Gastrocnemius medialis (tissue), 4 donors: ENCODE measurements around the gene VPS8. TPM values are rescaled to one million over a fixed set of nuclear protein-coding genes. Genes with fewer than 3 reads are reported as not detected.
A peak's percentile ranks its signal among the peaks of the same experiment; 100 is the strongest.

Source experiments
- ATAC-seq, 2 donors: fragments of 150-250 bp; one replicate each; pipeline ENCODE4 v1.9.1; 2016
- DNase-seq, 2 donors: peaks; one replicate each; pipeline ENCODE4 v3.0.0-alpha.2; 2019
- H3K27ac ChIP-seq, 4 donors: fragments of 200-600 bp; sonication (generic); 1 replicate in 1 of 4; 2 replicates in 3 of 4; pipeline ENCODE4 v1.5.1; 2016 to 2018; ENCODE audit warnings: mild to moderate bottlenecking in 2 of 4, moderate library complexity in 1 of 4
- H3K27me3 ChIP-seq, 3 donors: fragments of 200-600 bp; sonication (generic) in 2 of 3; 1 replicate in 1 of 3; 2 replicates in 2 of 3; pipeline versions ENCODE4 v1.5.1 to v1.6.0; 2016 to 2019; ENCODE audit warnings: mild to moderate bottlenecking in 1 of 3, moderate library complexity in 1 of 3
- H3K36me3 ChIP-seq, 2 donors: fragments of 200-600 bp; sonication (generic) in 1 of 2; one replicate each; pipeline ENCODE4 v1.5.1; 2017 to 2018
- H3K4me1 ChIP-seq, 2 donors: fragments of 200-600 bp; sonication (generic) in 1 of 2; one replicate each; pipeline ENCODE4 v1.5.1; 2016 to 2017; ENCODE audit warnings: mild to moderate bottlenecking in 2 of 2
- H3K4me3 ChIP-seq, 4 donors: fragments of 200-600 bp; sonication (generic) in 3 of 4; 1 replicate in 1 of 4; 2 replicates in 3 of 4; pipeline ENCODE4 v1.5.1; 2016 to 2019; ENCODE audit warnings: mild to moderate bottlenecking in 2 of 4
- H3K9me3 ChIP-seq, 3 donors: fragments of 200-600 bp; sonication (generic) in 2 of 3; 1 replicate in 1 of 3; 2 replicates in 2 of 3; pipeline ENCODE4 v1.5.1; 2016 to 2019
- CTCF ChIP-seq, 5 experiments: fragments of 450-650 bp in 3 of 5; fragments of 200-600 bp in 2 of 5; sonication (generic) in 2 of 5; IDR thresholded peaks in 4 of 5; conservative IDR thresholded peaks in 1 of 5; 1 replicate in 4 of 5; 2 replicates in 1 of 5; pipeline ENCODE4 v1.5.1; 2016 to 2019; ENCODE audit warnings: antibody characterized with exemption in 5 of 5, mild to moderate bottlenecking in 3 of 5, moderate library complexity in 3 of 5
- POLR2A ChIP-seq, 2 donors: fragments of 450-650 bp; IDR thresholded peaks; one replicate each; pipeline ENCODE4 v1.6.1; 2017; ENCODE audit warnings: antibody characterized with exemption in 2 of 2, mild to moderate bottlenecking in 2 of 2, moderate library complexity in 2 of 2
- in situ Hi-C, 4 donors: fragments of 200-750 bp; cut with MboI; loops; one replicate each; pipeline versions ENCODE4 v1.15.0 to v1.8.0; 2017; ENCODE audit warnings: low sequenced_read_pairs in 4 of 4
- intact Hi-C: fragments of 100-400 bp; cut with DNase I; formaldehyde crosslinking; loops from one replicate; pipeline ENCODE4 v1.15.1; 2023; ENCODE audit warnings: low total_unique reads
- total RNA-seq, 4 donors: library from RNA; depleted of rRNA; stranded (reverse); fragments of >200 nt; gene quantifications; one replicate each; pipeline versions ENCODE4 v1.1.0 to v1.2.3, GENCODE V29; 2016

Gene VPS8
- total RNA-seq, 4 donors from 2014 or later: 37.2 to 64.1 (median 51.2) TPM

- Histone ChIP-seq H3K4me3 (no peak overlapping the region), H3K9me3 (no peaks in the 10 kb centered on the region), H3K4me1 (peaks cover 0 to 14% of the 10 kb centered on the region in 2 donors), H3K36me3 (peaks cover 0 to 70% of the 10 kb centered on the region in 2 donors), H3K27ac (no peak overlapping the region), H3K27me3 (no peaks in the 10 kb centered on the region)
- intact Hi-C loops (no loop called here), in situ Hi-C loops (no loop called here)
- ATAC-seq: no peak
- no peak for DNase-seq
- no peak for TF ChIP-seq POLR2A (IDR thresholded peaks at IDR 0.05)
- no peak for TF ChIP-seq CTCF (IDR thresholded peaks at IDR 0.05 in 4 of 5, conservative IDR thresholded peaks at IDR 0.05 in 1 of 5)
Measured at GRCh38 chr3:184868477-184868876, 56.5 kb downstream of the VPS8 start.

GRCh38 chr3:184872200-184872599, 60.2 kb downstream of the VPS8 start:
- peaks cover 0 to 14% of the 10 kb centered on the region in 2 donors for H3K4me1 ChIP-seq
- no peak for ATAC-seq
- no peak overlapping the region for H3K27ac ChIP-seq
- DNase-seq: no peak
- intact Hi-C loops (no loop called here), in situ Hi-C loops (no loop called here)
- TF ChIP-seq CTCF (IDR thresholded peaks at IDR 0.05 in 4 of 5, conservative IDR thresholded peaks at IDR 0.05 in 1 of 5): no peak
- no peak for TF ChIP-seq POLR2A (IDR thresholded peaks at IDR 0.05)
- no peak overlapping the region for H3K4me3 ChIP-seq
- H3K9me3 ChIP-seq: no peaks in the 10 kb centered on the region
- H3K27me3 ChIP-seq: no peaks in the 10 kb centered on the region
- H3K36me3 ChIP-seq: peaks cover 0 to 53% of the 10 kb centered on the region in 2 donors

- Histone ChIP-seq H3K27me3 (no peaks in the 10 kb centered on the region), H3K4me3 (no peak overlapping the region), H3K27ac (no peak overlapping the region), H3K9me3 (no peaks in the 10 kb centered on the region), H3K36me3 (peaks cover 0 to 50% of the 10 kb centered on the region in 2 donors), H3K4me1 (peaks cover 0 to 14% of the 10 kb centered on the region in 2 donors)
- DNase-seq (no peak), ATAC-seq (no peak)
- intact Hi-C loops: no loop called here
- TF ChIP-seq CTCF (IDR thresholded peaks at IDR 0.05 in 4 of 5, conservative IDR thresholded peaks at IDR 0.05 in 1 of 5) (no peak), POLR2A (IDR thresholded peaks at IDR 0.05) (no peak)
- in situ Hi-C loops: no loop called here
Measured at GRCh38 chr3:184873141-184873540, 61.2 kb downstream of the VPS8 start.

GRCh38 chr3:184874709-184875644, 63.0 kb downstream of the VPS8 start:
- H3K9me3 ChIP-seq: no peaks in the 10 kb centered on the region
- ATAC-seq (no peak), DNase-seq (no peak)
- in situ Hi-C loops (loop anchor here in 2 of 4 donors (25.0 kb wide), 1 partner anchor 312 kb away; no protein-coding TSS in a partner anchor), intact Hi-C loops (loop anchor here (5.0 kb wide), 1 partner anchor 302 kb away; no protein-coding TSS in a partner anchor)
- no peaks in the 10 kb centered on the region for H3K27me3 ChIP-seq
- peaks cover 0 to 42% of the 10 kb centered on the region in 2 donors for H3K36me3 ChIP-seq
- no peak for TF ChIP-seq POLR2A (IDR thresholded peaks at IDR 0.05)
- peak in 1 of 5 experiments; percentile 30 for TF ChIP-seq CTCF (IDR thresholded peaks at IDR 0.05 in 4 of 5, conservative IDR thresholded peaks at IDR 0.05 in 1 of 5)
- H3K27ac ChIP-seq: no peak overlapping the region
- peaks cover 4 to 14% of the 10 kb centered on the region in 2 donors for H3K4me1 ChIP-seq
- H3K4me3 ChIP-seq: no peak overlapping the region
